Uterus (tissue), 4 donors: ENCODE data around the gene PTGER2. TPM values are rescaled to one million over a fixed set of nuclear protein-coding genes. Genes with fewer than 3 reads are reported as not detected.

Source experiments
- DNase-seq, 2 donors: peaks; one replicate each; pipeline ENCODE4 v3.0.0-alpha.2; 2019 to 2020
- H3K27ac ChIP-seq, 2 donors: fragments of 200-600 bp; sonication (generic); 1 replicate in 1 of 2; 2 replicates in 1 of 2; pipeline ENCODE4 v1.5.1; 2016 to 2018
- H3K27me3 ChIP-seq, 2 donors: fragments of 200-600 bp; sonication (generic); one replicate each; pipeline ENCODE4 v1.5.1; 2018 to 2019; ENCODE audit warnings: control low read depth in 1 of 2
- H3K36me3 ChIP-seq, 2 donors: fragments of 200-600 bp; sonication (generic); one replicate each; pipeline ENCODE4 v1.5.1; 2019; ENCODE audit warnings: control low read depth in 1 of 2
- H3K4me1 ChIP-seq, 2 donors: fragments of 200-600 bp; sonication (generic); one replicate each; pipeline ENCODE4 v1.5.1; 2018 to 2019; ENCODE audit warnings: control low read depth in 1 of 2
- H3K4me3 ChIP-seq, 2 donors: fragments of 200-600 bp; sonication (generic); 1 replicate in 1 of 2; 2 replicates in 1 of 2; pipeline ENCODE4 v1.5.1; 2018 to 2019; ENCODE audit warnings: mild to moderate bottlenecking in 1 of 2
- H3K9me3 ChIP-seq, 2 donors: fragments of 200-600 bp; sonication (generic); one replicate each; pipeline ENCODE4 v1.5.1; 2019; ENCODE audit warnings: control low read depth in 1 of 2
- POLR2A ChIP-seq, 2 donors: fragments of 450-650 bp; IDR thresholded peaks; one replicate each; pipeline ENCODE4 v1.6.1; 2016; ENCODE audit warnings: antibody characterized with exemption in 2 of 2, mild to moderate bottlenecking in 1 of 2, moderate library complexity in 1 of 2
- intact Hi-C: fragments of 100-400 bp; cut with DNase I; formaldehyde crosslinking; loops from one replicate; pipeline ENCODE4 v1.15.1; 2023; ENCODE audit warnings: low total_unique reads
- total RNA-seq, 4 donors: library from RNA; depleted of rRNA in 3 of 4; stranded (reverse); fragments of >200 nt in 3 of 4; gene quantifications; one replicate each; pipeline versions ENCODE4 v1.1.0 to v1.2.4, GENCODE V29; 2014 to 2023
- TF ChIP-seq, protein P1 (sequence below), 4 experiments: fragments of 200-600 bp in 2 of 4; fragments of 450-650 bp in 2 of 4; sonication (generic) in 2 of 4; IDR thresholded peaks; one replicate each; pipeline ENCODE4 v1.5.1; 2016 to 2019; ENCODE audit warnings: antibody characterized with exemption in 4 of 4, mild to moderate bottlenecking in 2 of 4, moderate library complexity in 1 of 4
- donor health status: DM: yes; HTN: yes; CAD: no.

The PTGER2 gene
- total RNA-seq, 4 donors from 2014 or later = 1.5 to 7.1 (median 4.7) TPM

DNA sequence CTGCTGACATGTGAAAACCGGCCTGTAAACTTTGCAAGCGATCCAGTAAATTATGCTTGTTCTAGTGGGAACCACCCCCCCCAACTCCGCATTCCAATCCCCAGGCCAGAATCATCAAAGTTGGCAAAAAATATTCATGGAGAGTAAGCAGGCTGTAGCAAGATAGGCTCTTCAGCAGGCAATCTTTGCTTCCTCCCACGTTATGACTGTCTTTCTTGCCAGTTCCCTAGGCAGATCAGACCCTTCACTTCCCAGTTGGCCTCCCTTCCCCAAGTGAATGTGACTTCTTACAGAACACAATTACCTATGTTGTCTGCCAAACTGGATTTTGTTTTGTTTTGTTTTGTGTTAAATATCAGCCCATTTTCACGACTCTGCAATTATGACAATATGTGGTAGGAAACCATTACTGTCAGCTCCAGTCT is 1.2 kb upstream of the PTGER2 start:
- Histone ChIP-seq H3K27me3 (no peaks in the 10 kb centered on the region), H3K4me1 (peaks cover 0 to 6% of the 10 kb centered on the region in 2 donors), H3K9me3 (no peaks in the 10 kb centered on the region), H3K36me3 (no peaks in the 10 kb centered on the region), H3K27ac (peak overlapping the region; percentile 68 to 86), H3K4me3 (peak overlapping the region; percentile 50 to 58)
- TF ChIP-seq, protein P1, sequence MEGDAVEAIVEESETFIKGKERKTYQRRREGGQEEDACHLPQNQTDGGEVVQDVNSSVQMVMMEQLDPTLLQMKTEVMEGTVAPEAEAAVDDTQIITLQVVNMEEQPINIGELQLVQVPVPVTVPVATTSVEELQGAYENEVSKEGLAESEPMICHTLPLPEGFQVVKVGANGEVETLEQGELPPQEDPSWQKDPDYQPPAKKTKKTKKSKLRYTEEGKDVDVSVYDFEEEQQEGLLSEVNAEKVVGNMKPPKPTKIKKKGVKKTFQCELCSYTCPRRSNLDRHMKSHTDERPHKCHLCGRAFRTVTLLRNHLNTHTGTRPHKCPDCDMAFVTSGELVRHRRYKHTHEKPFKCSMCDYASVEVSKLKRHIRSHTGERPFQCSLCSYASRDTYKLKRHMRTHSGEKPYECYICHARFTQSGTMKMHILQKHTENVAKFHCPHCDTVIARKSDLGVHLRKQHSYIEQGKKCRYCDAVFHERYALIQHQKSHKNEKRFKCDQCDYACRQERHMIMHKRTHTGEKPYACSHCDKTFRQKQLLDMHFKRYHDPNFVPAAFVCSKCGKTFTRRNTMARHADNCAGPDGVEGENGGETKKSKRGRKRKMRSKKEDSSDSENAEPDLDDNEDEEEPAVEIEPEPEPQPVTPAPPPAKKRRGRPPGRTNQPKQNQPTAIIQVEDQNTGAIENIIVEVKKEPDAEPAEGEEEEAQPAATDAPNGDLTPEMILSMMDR (IDR thresholded peaks at IDR 0.05) = no peak
- no peak for TF ChIP-seq POLR2A (IDR thresholded peaks at IDR 0.05)
- intact Hi-C loops = no loop called here
- peak; percentile 44 to 47 for DNase-seq

DNA sequence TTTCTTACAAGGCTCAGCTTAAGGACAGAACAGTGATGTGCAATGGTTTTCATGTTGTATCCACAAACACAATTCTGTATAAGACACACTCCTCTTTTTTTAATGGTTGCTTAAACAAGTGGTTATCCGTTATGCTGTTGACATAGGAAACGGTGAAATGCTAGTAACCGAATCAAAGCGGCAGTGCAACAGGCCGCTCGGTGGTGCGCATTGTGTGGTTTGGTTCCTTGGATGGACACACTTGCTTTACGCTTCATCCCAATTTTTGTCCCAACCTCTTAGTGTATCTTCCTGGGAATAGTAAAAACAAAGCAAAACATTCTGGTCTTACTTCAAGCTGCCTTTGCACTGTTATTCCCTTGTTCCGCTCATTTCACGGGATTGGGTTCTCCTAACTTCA is 650 bp upstream of the PTGER2 start:
- H3K27ac ChIP-seq = peak overlapping the region; percentile 68 to 86
- H3K36me3 ChIP-seq = no peaks in the 10 kb centered on the region
- H3K4me1 ChIP-seq = peaks cover 0 to 6% of the 10 kb centered on the region in 2 donors
- no peaks in the 10 kb centered on the region for H3K27me3 ChIP-seq
- DNase-seq = no peak
- H3K4me3 ChIP-seq = peak overlapping the region; percentile 50 to 58
- TF ChIP-seq, protein P1 (IDR thresholded peaks at IDR 0.05) = no peak
- TF ChIP-seq POLR2A (IDR thresholded peaks at IDR 0.05) = no peak
- no peaks in the 10 kb centered on the region for H3K9me3 ChIP-seq
- intact Hi-C loops = no loop called here

DNA sequence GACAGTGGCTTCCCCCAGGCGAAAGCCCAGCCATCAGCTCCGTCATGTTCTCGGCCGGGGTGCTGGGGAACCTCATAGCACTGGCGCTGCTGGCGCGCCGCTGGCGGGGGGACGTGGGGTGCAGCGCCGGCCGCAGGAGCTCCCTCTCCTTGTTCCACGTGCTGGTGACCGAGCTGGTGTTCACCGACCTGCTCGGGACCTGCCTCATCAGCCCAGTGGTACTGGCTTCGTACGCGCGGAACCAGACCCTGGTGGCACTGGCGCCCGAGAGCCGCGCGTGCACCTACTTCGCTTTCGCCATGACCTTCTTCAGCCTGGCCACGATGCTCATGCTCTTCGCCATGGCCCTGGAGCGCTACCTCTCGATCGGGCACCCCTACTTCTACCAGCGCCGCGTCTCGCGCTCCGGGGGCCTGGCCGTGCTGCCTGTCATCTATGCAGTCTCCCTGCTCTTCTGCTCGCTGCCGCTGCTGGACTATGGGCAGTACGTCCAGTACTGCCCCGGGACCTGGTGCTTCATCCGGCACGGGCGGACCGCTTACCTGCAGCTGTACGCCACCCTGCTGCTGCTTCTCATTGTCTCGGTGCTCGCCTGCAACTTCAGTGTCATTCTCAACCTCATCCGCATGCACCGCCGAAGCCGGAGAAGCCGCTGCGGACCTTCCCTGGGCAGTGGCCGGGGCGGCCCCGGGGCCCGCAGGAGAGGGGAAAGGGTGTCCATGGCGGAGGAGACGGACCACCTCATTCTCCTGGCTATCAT is 663 bp downstream of the PTGER2 start:
- H3K4me3 ChIP-seq = peak overlapping the region; percentile 50 to 58
- H3K27ac ChIP-seq = peak overlapping the region; percentile 68 to 86
- H3K9me3 ChIP-seq = no peaks in the 10 kb centered on the region
- intact Hi-C loops = no loop called here
- TF ChIP-seq, protein P1 (IDR thresholded peaks at IDR 0.05) = no peak
- TF ChIP-seq POLR2A (IDR thresholded peaks at IDR 0.05) = no peak
- DNase-seq = peak; percentile 36 to 42
- H3K36me3 ChIP-seq = no peaks in the 10 kb centered on the region
- H3K27me3 ChIP-seq = no peaks in the 10 kb centered on the region
- peaks cover 0 to 6% of the 10 kb centered on the region in 2 donors for H3K4me1 ChIP-seq

DNA sequence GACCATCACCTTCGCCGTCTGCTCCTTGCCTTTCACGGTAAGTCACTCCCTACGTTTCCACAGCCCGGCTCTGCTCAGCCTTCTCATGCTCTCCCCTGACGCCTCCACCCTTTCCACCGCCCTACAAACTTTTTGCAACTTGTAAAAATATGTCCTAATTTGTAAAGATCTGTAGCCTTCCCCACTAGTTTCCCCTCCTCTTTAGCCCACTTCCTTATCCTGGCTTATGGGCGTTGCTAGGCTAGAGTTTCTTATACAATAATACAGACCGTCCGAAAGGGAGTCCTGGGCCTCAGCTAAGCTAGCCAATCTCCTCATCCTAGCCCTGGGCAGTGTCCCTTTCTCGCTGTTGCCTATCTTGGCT is 1.2 kb downstream of the PTGER2 start:
- H3K27me3 ChIP-seq = no peaks in the 10 kb centered on the region
- no peaks in the 10 kb centered on the region for H3K36me3 ChIP-seq
- no peaks in the 10 kb centered on the region for H3K9me3 ChIP-seq
- TF ChIP-seq, protein P1 (IDR thresholded peaks at IDR 0.05) = no peak
- no peak for TF ChIP-seq POLR2A (IDR thresholded peaks at IDR 0.05)
- peak overlapping the region; percentile 50 to 58 for H3K4me3 ChIP-seq
- H3K27ac ChIP-seq = peak overlapping the region; percentile 68 to 86
- intact Hi-C loops = no loop called here
- peaks cover 0 to 6% of the 10 kb centered on the region in 2 donors for H3K4me1 ChIP-seq
- peak in 1 of 2 donors; percentile 34 for DNase-seq

DNA sequence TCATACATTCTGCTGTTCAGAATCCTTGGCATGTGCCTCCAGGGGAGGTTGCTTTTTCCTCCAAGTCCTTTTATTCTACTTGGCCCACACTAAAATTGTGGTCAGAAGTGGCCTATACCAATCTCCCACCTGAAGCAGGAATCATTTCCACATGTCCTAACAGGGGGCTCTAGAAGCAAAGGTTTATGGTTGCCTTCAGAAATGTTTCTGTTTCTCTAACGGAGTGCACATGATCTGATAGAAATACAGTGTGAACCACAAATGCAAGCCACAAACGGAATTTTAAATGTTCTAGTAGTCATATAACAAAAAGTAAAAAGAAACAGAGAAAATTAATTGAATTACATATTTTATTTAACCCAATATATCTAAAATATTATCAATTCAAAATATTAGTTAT is 4.0 kb downstream of the PTGER2 start:
- intact Hi-C loops = no loop called here
- H3K27ac ChIP-seq = peak overlapping the region in 1 of 2 donors; percentile 45
- peak overlapping the region in 1 of 2 donors; percentile 15 for H3K4me3 ChIP-seq
- H3K9me3 ChIP-seq = no peaks in the 10 kb centered on the region
- TF ChIP-seq, protein P1 (IDR thresholded peaks at IDR 0.05) = no peak
- no peak for TF ChIP-seq POLR2A (IDR thresholded peaks at IDR 0.05)
- DNase-seq = no peak
- H3K4me1 ChIP-seq = no peaks in the 10 kb centered on the region
- no peaks in the 10 kb centered on the region for H3K27me3 ChIP-seq
- no peaks in the 10 kb centered on the region for H3K36me3 ChIP-seq
